Spleen (tissue), 7 donors: ENCODE measurements around the gene PLA1A.

Experiments
- POLR2A ChIP-seq, 3 donors: fragments of 450-650 bp; IDR thresholded peaks; one replicate each; pipeline ENCODE4 v1.5.1; 2017; ENCODE audit warnings: antibody characterized with exemption in 3 of 3, mild to moderate bottlenecking in 1 of 3
- POLR2AphosphoS5 ChIP-seq, 3 donors: sonication (generic); formaldehyde crosslinking; IDR thresholded peaks; one replicate each; pipeline ENCODE4 v1.5.1; 2017; ENCODE audit warnings: antibody characterized with exemption in 3 of 3
- TF ChIP-seq, protein P1 (sequence below), 11 experiments: fragments of 200-600 bp in 7 of 11; fragments of 450-650 bp in 4 of 11; sonication (generic) in 4 of 11; IDR thresholded peaks in 8 of 11; conservative IDR thresholded peaks in 3 of 11; 1 replicate in 7 of 11; 2 replicates in 4 of 11; pipeline versions ENCODE4 v1.4.0 to v1.8.0; 2016 to 2021; ENCODE audit warnings: antibody characterized with exemption in 11 of 11, inconsistent platforms in 4 of 11, mild to moderate bottlenecking in 1 of 11
- donor health status: DM: no; HTN: no; CAD: no; lungs with moderate emphysema.
- donor health status: DM: no; HTN: no; CAD: no.
- donor health status: DM: no; HTN: no; CAD: no.

DNA sequence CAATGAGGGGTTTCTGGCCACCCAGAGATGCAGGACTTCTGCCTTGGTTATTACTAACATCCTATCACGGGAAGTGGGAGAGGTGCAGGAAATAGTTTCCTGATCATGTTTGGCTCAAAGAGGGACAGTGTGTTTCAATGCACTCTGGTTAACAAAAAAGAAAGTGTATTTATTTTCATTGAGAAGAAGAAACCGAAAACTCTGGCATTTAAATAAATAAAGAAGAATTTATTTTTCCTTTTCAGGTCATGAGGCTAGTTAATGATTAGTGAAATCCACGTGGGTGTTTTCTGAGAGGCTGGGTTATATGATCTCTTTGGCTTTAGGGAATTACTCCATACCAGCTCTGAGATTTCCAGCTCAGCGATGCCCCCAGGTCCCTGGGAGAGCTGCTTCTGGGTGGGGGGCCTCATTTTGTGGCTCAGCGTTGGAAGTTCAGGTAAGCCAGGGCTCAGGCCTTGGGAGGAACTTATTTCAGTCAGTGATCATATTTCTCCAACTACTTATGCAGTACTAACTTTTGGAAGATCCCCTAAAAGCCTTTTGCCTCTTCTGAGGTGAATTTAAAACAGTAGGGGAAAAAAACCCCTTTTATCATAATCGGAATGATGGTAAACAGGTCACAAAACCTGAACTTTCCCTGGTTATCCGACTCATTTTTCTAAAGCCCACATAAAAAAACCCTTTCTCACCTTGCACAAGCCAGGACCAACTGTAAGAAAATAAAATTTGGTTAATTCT is at the start of gene PLA1A:
- TF ChIP-seq POLR2A (IDR thresholded peaks at IDR 0.05) (no peak), POLR2AphosphoS5 (IDR thresholded peaks at IDR 0.05) (no peak)
- TF ChIP-seq, protein P1, sequence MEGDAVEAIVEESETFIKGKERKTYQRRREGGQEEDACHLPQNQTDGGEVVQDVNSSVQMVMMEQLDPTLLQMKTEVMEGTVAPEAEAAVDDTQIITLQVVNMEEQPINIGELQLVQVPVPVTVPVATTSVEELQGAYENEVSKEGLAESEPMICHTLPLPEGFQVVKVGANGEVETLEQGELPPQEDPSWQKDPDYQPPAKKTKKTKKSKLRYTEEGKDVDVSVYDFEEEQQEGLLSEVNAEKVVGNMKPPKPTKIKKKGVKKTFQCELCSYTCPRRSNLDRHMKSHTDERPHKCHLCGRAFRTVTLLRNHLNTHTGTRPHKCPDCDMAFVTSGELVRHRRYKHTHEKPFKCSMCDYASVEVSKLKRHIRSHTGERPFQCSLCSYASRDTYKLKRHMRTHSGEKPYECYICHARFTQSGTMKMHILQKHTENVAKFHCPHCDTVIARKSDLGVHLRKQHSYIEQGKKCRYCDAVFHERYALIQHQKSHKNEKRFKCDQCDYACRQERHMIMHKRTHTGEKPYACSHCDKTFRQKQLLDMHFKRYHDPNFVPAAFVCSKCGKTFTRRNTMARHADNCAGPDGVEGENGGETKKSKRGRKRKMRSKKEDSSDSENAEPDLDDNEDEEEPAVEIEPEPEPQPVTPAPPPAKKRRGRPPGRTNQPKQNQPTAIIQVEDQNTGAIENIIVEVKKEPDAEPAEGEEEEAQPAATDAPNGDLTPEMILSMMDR (IDR thresholded peaks at IDR 0.05 in 8 of 11, conservative IDR thresholded peaks at IDR 0.05 in 3 of 11), result no peak
